OCI-M2 (cell line): ENCODE data around the gene BRAF.
"Not testable (repeated sequence)": the region's sequence is repeated elsewhere in the genome, so short reads cannot be mapped to it uniquely, and the experiment has no call there.

Experiments
- DNase-seq: peaks from one replicate; lab custom pipeline; 2025; ENCODE audit not compliant: unreplicated experiment; lab: John Stamatoyannopoulos, UW

Gene BRAF

GRCh38 chr7:140684066-140684950 is 240.4 kb downstream of the BRAF start:
- DNase-seq = no peak

- no peak for DNase-seq
Measured at GRCh38 chr7:140683657-140684056, 241.1 kb downstream of the BRAF start.

- no peak for DNase-seq
Measured at GRCh38 chr7:140681766-140682165, 243.0 kb downstream of the BRAF start.

GRCh38 chr7:140680886-140681285 is 243.8 kb downstream of the BRAF start:
- no peak for DNase-seq

- DNase-seq = no peak
Measured at GRCh38 chr7:140679186-140679585, 245.5 kb downstream of the BRAF start.

GRCh38 chr7:140678816-140679130 is 246.0 kb downstream of the BRAF start:
- no peak for DNase-seq

GRCh38 chr7:140678081-140678815 is 246.5 kb downstream of the BRAF start:
- no peak for DNase-seq

- no peak for DNase-seq
Measured at GRCh38 chr7:140677496-140677895, 247.2 kb downstream of the BRAF start.

- not testable (repeated sequence) for DNase-seq
Measured at GRCh38 chr7:140676956-140677355, 247.8 kb downstream of the BRAF start.

GRCh38 chr7:140676306-140676705 is 248.4 kb downstream of the BRAF start:
- DNase-seq = no peak

- DNase-seq = no peak
Measured at GRCh38 chr7:140675726-140676125, 249.0 kb downstream of the BRAF start.

GRCh38 chr7:140674899-140675701 is 249.6 kb downstream of the BRAF start:
- no peak for DNase-seq

- no peak for DNase-seq
Measured at GRCh38 chr7:140674356-140674800, 250.4 kb downstream of the BRAF start.

- no peak for DNase-seq
Measured at GRCh38 chr7:140673774-140674155, 251.0 kb downstream of the BRAF start.

- no peak for DNase-seq
Measured at GRCh38 chr7:140673063-140673773, 251.5 kb downstream of the BRAF start.

GRCh38 chr7:140672382-140673062 is 252.2 kb downstream of the BRAF start, which contains the start of gene ADCK2:
Gene ADCK2, plus strand, starts transcription at chr7:140672945. Its CDS starts 386 bp downstream, at chr7:140673331.
- no peak for DNase-seq

- DNase-seq = no peak
Measured at GRCh38 chr7:140671966-140672365, 252.8 kb downstream of the BRAF start.

- DNase-seq = no peak
Measured at GRCh38 chr7:140670343-140670935, 254.3 kb downstream of the BRAF start.

- DNase-seq = not testable (repeated sequence)
Measured at GRCh38 chr7:140669862-140670261, 254.9 kb downstream of the BRAF start.

- no peak for DNase-seq
Measured at GRCh38 chr7:140669352-140669751, 255.4 kb downstream of the BRAF start.
